H1 (cell line): ENCODE results near the gene TMEM18. TPM values are rescaled to one million over a fixed set of nuclear protein-coding genes. Genes with fewer than 3 reads are reported as not detected.

Experiments used
- CTCF ChIA-PET: fragments of 300-600 bp; sonication (Branson Sonifier 250); formaldehyde crosslinking; loops from one replicate; lab custom pipeline; 2021; ENCODE audit not compliant: partially characterized antibody; lab: Charles Lee
- POLR2A ChIA-PET: fragments of 300-600 bp; sonication (Branson Sonifier 250); formaldehyde crosslinking; loops from one replicate; lab custom pipeline; 2021; ENCODE audit warnings: inconsistent platforms; ENCODE audit not compliant: partially characterized antibody; lab: Charles Lee
- DNase-seq, 2 experiments: peaks; one replicate each; pipeline versions ENCODE4 v3.0.0 to v3.0.0-alpha.2; 2010 to 2022; ENCODE audit warnings: low spot score in 2 of 2, low read depth in 1 of 2, mixed read lengths in 1 of 2
- FAIRE-seq: peaks from 2 replicates; lab custom pipeline; 2011; peaks lifted over from hg19 to GRCh38; lab: Jason Lieb, UNC
- H2AFZ ChIP-seq: 2 replicates; pipeline ENCODE4 v1.8.1; 2012; ENCODE audit warnings: low read length, inconsistent platforms
- H2AK5ac ChIP-seq: 2 replicates; pipeline ENCODE4 v1.6.1; 2013; ENCODE audit warnings: low read depth, low read length
- H2BK120ac ChIP-seq: replicated peaks from 2 replicates; pipeline ENCODE3; 2013; ENCODE audit warnings: low read depth, low read length, inconsistent platforms
- H2BK12ac ChIP-seq: 2 replicates; pipeline ENCODE4 v1.6.1; 2013; ENCODE audit warnings: low read depth, low read length
- H2BK15ac ChIP-seq: 2 replicates; pipeline ENCODE4 v1.6.1; 2013; ENCODE audit warnings: low read length
- H2BK20ac ChIP-seq: 2 replicates; pipeline ENCODE4 v1.6.1; 2013; ENCODE audit warnings: low read length
- H2BK5ac ChIP-seq: 2 replicates; pipeline ENCODE4 v1.6.1; 2013; ENCODE audit warnings: low read depth, low read length
- H3K14ac ChIP-seq: 2 replicates; pipeline ENCODE4 v1.6.1; 2013; ENCODE audit warnings: inconsistent platforms; ENCODE audit not compliant: insufficient read length
- H3K18ac ChIP-seq: 2 replicates; pipeline ENCODE4 v1.6.1; 2013; ENCODE audit warnings: low read length; ENCODE audit errors: extremely low read depth
- H3K23ac ChIP-seq: 2 replicates; pipeline ENCODE4 v1.6.1; 2013; ENCODE audit warnings: inconsistent platforms; ENCODE audit not compliant: insufficient read length
- H3K23me2 ChIP-seq: 2 replicates; pipeline ENCODE4 v1.6.1; 2013; ENCODE audit warnings: low read depth, low read length
- H3K27ac ChIP-seq: 2 replicates; pipeline ENCODE4 v1.6.1; 2011; ENCODE audit warnings: low read depth, low read length, inconsistent platforms
- H3K27me3 ChIP-seq, 4 experiments: replicated peaks in 1 of 4; 1 replicate in 1 of 4; 2 replicates in 3 of 4; pipeline versions ENCODE4 v1.6.1 to v1.8.1; 2011 to 2013; ENCODE audit warnings: low read length in 3 of 4, mild to moderate bottlenecking in 3 of 4, inconsistent platforms in 2 of 4, mixed read lengths in 2 of 4, moderate library complexity in 1 of 4; ENCODE audit not compliant: control insufficient read depth in 3 of 4, insufficient read depth in 3 of 4; ENCODE audit errors: extremely low read depth in 1 of 4
- H3K36me3 ChIP-seq, 4 experiments: 2 replicates each; pipeline versions ENCODE4 v1.6.1 to v1.8.1; 2011 to 2013; ENCODE audit warnings: mild to moderate bottlenecking in 4 of 4, low read length in 3 of 4, moderate library complexity in 2 of 4, control low read depth in 1 of 4, inconsistent platforms in 1 of 4; ENCODE audit not compliant: insufficient read depth in 4 of 4, control insufficient read depth in 2 of 4
- H3K4ac ChIP-seq: replicated peaks from 2 replicates; pipeline ENCODE3; 2013; ENCODE audit warnings: low read length, low read depth, mixed read lengths, inconsistent platforms; ENCODE audit not compliant: insufficient read length
- H3K4me1 ChIP-seq, 4 experiments: replicated peaks in 1 of 4; 1 replicate in 1 of 4; 2 replicates in 3 of 4; pipeline versions ENCODE4 v1.6.1 to v1.8.1; 2011 to 2013; ENCODE audit warnings: low read length in 3 of 4, inconsistent platforms in 2 of 4, mixed read lengths in 1 of 4; ENCODE audit not compliant: insufficient read depth in 4 of 4, control insufficient read depth in 3 of 4
- H3K4me2 ChIP-seq, 2 experiments: 2 replicates each; pipeline versions ENCODE4 v1.6.1 to v1.8.1; 2011 to 2013; ENCODE audit warnings: low read depth in 2 of 2, low read length in 2 of 2, control low read depth in 1 of 2, inconsistent platforms in 1 of 2, mild to moderate bottlenecking in 1 of 2; ENCODE audit not compliant: insufficient read depth in 1 of 2
- H3K4me3 ChIP-seq, 4 experiments: fragments of 200-600, 300-600 bp in 1 of 4; sonication (generic), shearing (Covaris generic), sonication (Bioruptor Twin) in 1 of 4; 2 replicates each; pipeline versions ENCODE4 v1.5.1 to v1.8.1; 2011 to 2016; ENCODE audit warnings: low read length in 4 of 4, low read depth in 3 of 4, control low read depth in 2 of 4, inconsistent platforms in 2 of 4, mild to moderate bottlenecking in 2 of 4, mixed read lengths in 1 of 4, moderate library complexity in 1 of 4; ENCODE audit not compliant: insufficient read depth in 2 of 4; ENCODE audit errors: extremely low read depth in 1 of 4
- H3K56ac ChIP-seq: replicated peaks from 2 replicates; pipeline ENCODE3; 2013; ENCODE audit warnings: low read depth, mild to moderate bottlenecking, mixed read lengths, low read length, inconsistent platforms; ENCODE audit not compliant: insufficient read length
- H3K79me1 ChIP-seq: 2 replicates; pipeline ENCODE4 v1.6.1; 2013; ENCODE audit warnings: low read depth, low read length, control low read depth
- H3K79me2 ChIP-seq, 2 experiments: 2 replicates each; pipeline versions ENCODE4 v1.6.1 to v1.8.1; 2012 to 2013; ENCODE audit warnings: low read length in 2 of 2, mild to moderate bottlenecking in 2 of 2, inconsistent platforms in 1 of 2; ENCODE audit not compliant: insufficient read depth in 2 of 2, control insufficient read depth in 1 of 2
- H3K9ac ChIP-seq, 4 experiments: replicated peaks in 1 of 4; 1 replicate in 1 of 4; 2 replicates in 3 of 4; pipeline versions ENCODE4 v1.6.1 to v1.8.1; 2011 to 2013; ENCODE audit warnings: low read depth in 3 of 4, low read length in 3 of 4, control low read depth in 2 of 4, mild to moderate bottlenecking in 2 of 4, moderate library complexity in 2 of 4, inconsistent platforms in 1 of 4; ENCODE audit errors: extremely low read depth in 1 of 4
- H3K9me3 ChIP-seq, 2 experiments: 2 replicates each; pipeline versions ENCODE4 v1.6.1 to v1.8.1; 2012 to 2013; ENCODE audit warnings: mild to moderate bottlenecking in 2 of 2, moderate library complexity in 2 of 2, control low read depth in 1 of 2, inconsistent platforms in 1 of 2, low read depth in 1 of 2, low read length in 1 of 2, mixed read lengths in 1 of 2; ENCODE audit not compliant: insufficient read depth in 2 of 2
- H4K20me1 ChIP-seq, 2 experiments: replicated peaks in 1 of 2; 2 replicates each; pipeline versions ENCODE3 to v1.8.1; 2011 to 2013; ENCODE audit warnings: inconsistent platforms in 2 of 2, low read length in 2 of 2, mild to moderate bottlenecking in 1 of 2; ENCODE audit not compliant: insufficient read depth in 2 of 2, control insufficient read depth in 1 of 2
- H4K5ac ChIP-seq: 2 replicates; pipeline ENCODE4 v1.6.1; 2013; ENCODE audit warnings: low read length, low read depth, mixed read lengths, inconsistent platforms; ENCODE audit not compliant: insufficient read length
- H4K8ac ChIP-seq: 2 replicates; pipeline ENCODE4 v1.8.0; 2013; ENCODE audit warnings: mild to moderate bottlenecking, moderate library complexity, low read length, inconsistent platforms; ENCODE audit not compliant: insufficient read depth; ENCODE audit errors: extremely low read depth
- H4K91ac ChIP-seq: replicated peaks from 2 replicates; pipeline ENCODE3; 2013; ENCODE audit warnings: low read length, mixed read lengths, inconsistent platforms; ENCODE audit not compliant: insufficient read length
- WGBS, 2 experiments: shearing (Covaris generic) in 1 of 2; methylation state at CpG; one replicate each; pipeline versions ENCODE4 v1.1.6 to v1.1.7; 2013 to 2015; ENCODE audit warnings: low lambda C conversion rate in 2 of 2, mixed read lengths in 2 of 2, inconsistent platforms in 1 of 2, low coverage in 1 of 2, missing lambda C conversion rate in 1 of 2; ENCODE audit not compliant: insufficient replicate concordance in 2 of 2, insufficient coverage in 1 of 2, insufficient read length in 1 of 2; ENCODE audit errors: extremely low coverage in 1 of 2, missing lambda C conversion rate in 1 of 2; 5-methylcytosine and 5-hydroxymethylcytosine counted together
- polyA plus RNA-seq, 7 experiments: library from polyadenylated mRNA; depleted of rRNA in 3 of 7; stranded (reverse) in 5 of 7; unstranded in 2 of 7; fragments of >200 nt in 5 of 7; fragments of 200-250 nt in 2 of 7; gene quantifications; 1 replicate in 5 of 7; 2 replicates in 1 of 7; 4 replicates in 1 of 7; pipeline versions ENCODE4 v1.2.1 to v1.2.3, GENCODE V29; 2011 to 2013; ENCODE audit warnings: missing spikeins in 2 of 7, mixed read lengths in 2 of 7
- total RNA-seq: library from RNA; stranded (reverse); fragmentation: NEBNext Ultra II Directional; extraction: Animal tissue kit (Norgen Biotek cat#: 25700); gene quantifications from 2 replicates; pipeline ENCODE4 v1.2.1, GENCODE V29; 2021

The TMEM18 gene
- total and polyA plus RNA-seq, 2 of the 8 experiments (the other 6 are each of a cell fraction or from before 2014, with no cell fraction given): 22.4 to 27.1 TPM

- H4K8ac ChIP-seq: no peak overlapping the region
- no peak overlapping the region for H3K4me2 ChIP-seq
- no peak overlapping the region for H3K27ac ChIP-seq
- H3K4me3 ChIP-seq: no peak overlapping the region
- peaks cover 0 to 28% of the 10 kb centered on the region in 2 experiments; a peak in 2 of 4 replicates for H3K79me2 ChIP-seq
- H2BK12ac ChIP-seq: no peak overlapping the region
- H2AK5ac ChIP-seq: no peak overlapping the region
- H3K4ac ChIP-seq: no peak overlapping the region
- FAIRE-seq: no peak
- peak in 1 of 2 experiments; percentile 37 for DNase-seq
- no peak overlapping the region for H2BK20ac ChIP-seq
- H2BK15ac ChIP-seq: no peak overlapping the region
- H3K56ac ChIP-seq: no peak overlapping the region
- WGBS, 2 experiments: 92% methylated on average over 18 of the region's 18 CpGs; no CpG with 5 or more reads in 1 of the 2 experiments
- H3K18ac ChIP-seq: no peak overlapping the region
- H3K27me3 ChIP-seq: no peaks in the 10 kb centered on the region
- no peak overlapping the region for H3K9ac ChIP-seq
- H2AFZ ChIP-seq: no peak overlapping the region
- no peak overlapping the region for H4K5ac ChIP-seq
- peaks cover 10 to 12% of the 10 kb centered on the region in 2 experiments for H4K20me1 ChIP-seq
- no peak overlapping the region for H3K14ac ChIP-seq
- H3K4me1 ChIP-seq: peaks cover 2 to 12% (median 5%) of the 10 kb centered on the region in 4 experiments
- H3K36me3 ChIP-seq: peaks cover 7 to 36% (median 32%) of the 10 kb centered on the region in 4 experiments; a peak in 6 of 8 replicates
- H4K91ac ChIP-seq: no peak overlapping the region
- peaks cover 14% of the 10 kb centered on the region for H3K79me1 ChIP-seq
- CTCF ChIA-PET: interaction anchor here (1.2 kb wide), 1 partner anchor 14 kb away, joined by 3 read pairs; no protein-coding TSS in a partner anchor
- H2BK5ac ChIP-seq: no peak overlapping the region
- H3K23me2 ChIP-seq: no peaks in the 10 kb centered on the region
- POLR2A ChIA-PET: no interaction called here
- no peak overlapping the region for H2BK120ac ChIP-seq
- peaks cover 10 to 11% of the 10 kb centered on the region in 2 experiments for H3K9me3 ChIP-seq
- H3K23ac ChIP-seq: no peak overlapping the region
These were observed 6.6 kb downstream of the TMEM18 start for GRCh38 chr2:670637-671036.
